Pancreas (tissue), 10 donors: ENCODE results near the gene GPANK1. TPM values are rescaled to one million over a fixed set of nuclear protein-coding genes. Genes with fewer than 3 reads are reported as not detected.

Source experiments
- ATAC-seq, 4 donors: fragments of 200-7000 bp; cut with Tn5 transposase; one replicate each; pipeline versions ENCODE4 v1.8.0 to v1.9.1; 2020; ENCODE audit warnings: mild to moderate bottlenecking in 4 of 4, moderate library complexity in 4 of 4
- DNase-seq, 6 donors: peaks; one replicate each; pipeline ENCODE4 v3.0.0-alpha.2; 2020
- FAIRE-seq: peaks from 2 replicates; lab custom pipeline; 2012; peaks lifted over from hg19 to GRCh38; lab: Jason Lieb, UNC
- H3K27ac ChIP-seq, 4 donors: fragments of 200-600 bp; sonication (generic); 1 replicate in 3 of 4; 2 replicates in 1 of 4; pipeline versions ENCODE4 v1.5.0 to v1.8.0; 2020
- H3K27me3 ChIP-seq, 4 donors: fragments of 200-600 bp; one replicate each; pipeline ENCODE4 v1.8.0; 2021
- H3K36me3 ChIP-seq, 3 donors: fragments of 200-600 bp; sonication (generic) in 1 of 3; one replicate each; pipeline versions ENCODE4 v1.5.0 to v1.8.0; 2020 to 2021
- H3K4me1 ChIP-seq, 3 donors: fragments of 200-600 bp; one replicate each; pipeline ENCODE4 v1.8.0; 2021
- H3K4me3 ChIP-seq, 4 donors: fragments of 200-600 bp; sonication (generic) in 2 of 4; one replicate each; pipeline versions ENCODE4 v1.5.0 to v1.8.0; 2020 to 2021
- H3K9me3 ChIP-seq, 4 donors: fragments of 200-600 bp; one replicate each; pipeline ENCODE4 v1.8.0; 2021
- WGBS, 2 donors: extraction: QIAGEN DNeasy Blood & Tissue Kit; methylation state at CpG; one replicate each; pipeline ENCODE4 v1.1.7; 2013; 5-methylcytosine and 5-hydroxymethylcytosine counted together
- intact Hi-C, 3 donors: fragments of 100-400 bp; cut with DNase I; formaldehyde crosslinking; loops; one replicate each; pipeline versions ENCODE4 v1.11.1 to v1.14.2; 2022
- polyA plus RNA-seq, 2 donors: library from polyadenylated mRNA; stranded (reverse); fragments of 200-250 nt; gene quantifications; one replicate each; pipeline ENCODE4 v1.2.3, GENCODE V29; 2013
- total RNA-seq, 6 donors: library from RNA; stranded (reverse); fragmentation: NEBNext Ultra II Directional in 4 of 6; extraction: Animal tissue kit (Norgen Biotek cat#: 25700) in 4 of 6; gene quantifications; one replicate each; pipeline versions ENCODE4 v1.2.1 to v1.2.4, GENCODE V29; 2021 to 2023
- TF ChIP-seq, protein P1 (sequence below), 4 donors: fragments of 200-600 bp; sonication (generic) in 3 of 4; IDR thresholded peaks; one replicate each; pipeline versions ENCODE4 v1.5.0 to v1.8.0; 2021; ENCODE audit warnings: antibody characterized with exemption in 4 of 4
- donor health status: healthy with polysubstance abuse.
- donor health status: DM: no; HTN: no; CAD: no; lungs with moderate emphysema.
- donor health status: DM: no; HTN: no; CAD: no.
- donor health status: control.
- donor health status: control.
- donor health status: Bipolar disorder and iron deficiency.
- donor health status: DM: yes; HTN: yes; CAD: no.
- donor health status: DM: no; HTN: no; CAD: no.
- donor health status: DM: no; HTN: no; CAD: no.
- donor health status: DM: yes; HTN: yes; CAD: no.

The GPANK1 gene
- total RNA-seq (1 to 10 TPM; 5.5 to 9.5 (median 6.1) TPM), polyA plus RNA-seq (10 to 100 TPM; 11.2 to 11.6 TPM)

DNA sequence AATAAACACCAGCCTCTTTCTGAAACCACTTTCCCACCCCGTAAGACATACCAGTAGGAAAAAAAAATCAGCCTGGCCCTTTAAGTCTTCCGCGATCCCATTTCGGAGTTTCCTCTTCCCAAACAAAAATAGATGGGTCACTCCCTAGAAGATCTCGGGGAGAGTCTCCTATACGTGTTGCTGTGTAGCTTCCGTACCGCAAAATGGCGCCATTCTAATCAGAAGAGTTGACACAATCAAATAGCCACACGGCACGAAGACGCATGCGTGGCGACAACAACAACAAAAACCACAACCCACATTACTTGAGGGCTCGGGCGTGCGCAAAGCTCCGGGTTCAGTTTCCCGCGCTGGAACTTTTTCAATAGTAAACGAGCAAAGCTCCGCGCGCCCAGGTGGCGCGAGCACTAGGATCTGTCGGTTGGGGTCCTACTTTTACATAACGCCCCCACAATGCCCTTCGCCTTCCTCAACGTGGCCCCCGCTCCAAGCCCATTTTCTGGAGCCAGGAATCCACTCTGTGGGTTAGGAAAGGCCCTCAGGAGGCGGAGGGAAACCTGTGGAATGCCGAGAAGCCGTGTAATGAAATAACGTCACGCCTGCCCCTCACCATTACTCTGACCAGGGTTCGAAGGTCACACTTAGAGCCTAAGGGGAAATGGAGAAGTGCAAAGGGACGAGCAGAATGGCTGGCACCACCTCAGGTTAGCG lies at the start of gene GPANK1:
Gene GPANK1, minus strand, starts transcription at position 208 of the 711 bp plus-strand sequence. CDS start 519 bp downstream, outside the sequence.
- Histone ChIP-seq H3K4me3 (peak within 1 kb of the TSS; percentile 66 to 80 (median 74)), H3K36me3 (peaks cover 0 to 29% (median 14%) of the 10 kb centered on the region in 3 donors), H3K9me3 (no peaks in the 10 kb centered on the region), H3K4me1 (peaks cover 11 to 24% (median 23%) of the 10 kb centered on the region in 3 donors), H3K27me3 (no peaks in the 10 kb centered on the region), H3K27ac (peak within 1 kb of the TSS; percentile 71 to 90 (median 78))
- FAIRE-seq (no peak), DNase-seq (peak; percentile 83 to 93 (median 86)), ATAC-seq (peak; percentile 73 to 83 (median 74))
- TF ChIP-seq, protein P1, sequence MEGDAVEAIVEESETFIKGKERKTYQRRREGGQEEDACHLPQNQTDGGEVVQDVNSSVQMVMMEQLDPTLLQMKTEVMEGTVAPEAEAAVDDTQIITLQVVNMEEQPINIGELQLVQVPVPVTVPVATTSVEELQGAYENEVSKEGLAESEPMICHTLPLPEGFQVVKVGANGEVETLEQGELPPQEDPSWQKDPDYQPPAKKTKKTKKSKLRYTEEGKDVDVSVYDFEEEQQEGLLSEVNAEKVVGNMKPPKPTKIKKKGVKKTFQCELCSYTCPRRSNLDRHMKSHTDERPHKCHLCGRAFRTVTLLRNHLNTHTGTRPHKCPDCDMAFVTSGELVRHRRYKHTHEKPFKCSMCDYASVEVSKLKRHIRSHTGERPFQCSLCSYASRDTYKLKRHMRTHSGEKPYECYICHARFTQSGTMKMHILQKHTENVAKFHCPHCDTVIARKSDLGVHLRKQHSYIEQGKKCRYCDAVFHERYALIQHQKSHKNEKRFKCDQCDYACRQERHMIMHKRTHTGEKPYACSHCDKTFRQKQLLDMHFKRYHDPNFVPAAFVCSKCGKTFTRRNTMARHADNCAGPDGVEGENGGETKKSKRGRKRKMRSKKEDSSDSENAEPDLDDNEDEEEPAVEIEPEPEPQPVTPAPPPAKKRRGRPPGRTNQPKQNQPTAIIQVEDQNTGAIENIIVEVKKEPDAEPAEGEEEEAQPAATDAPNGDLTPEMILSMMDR (IDR thresholded peaks at IDR 0.05), result no peak
- WGBS, 2 donors, result 0 to 1% methylated on average over 39 of the region's 39 CpGs
- intact Hi-C loops, result no loop called here

DNA sequence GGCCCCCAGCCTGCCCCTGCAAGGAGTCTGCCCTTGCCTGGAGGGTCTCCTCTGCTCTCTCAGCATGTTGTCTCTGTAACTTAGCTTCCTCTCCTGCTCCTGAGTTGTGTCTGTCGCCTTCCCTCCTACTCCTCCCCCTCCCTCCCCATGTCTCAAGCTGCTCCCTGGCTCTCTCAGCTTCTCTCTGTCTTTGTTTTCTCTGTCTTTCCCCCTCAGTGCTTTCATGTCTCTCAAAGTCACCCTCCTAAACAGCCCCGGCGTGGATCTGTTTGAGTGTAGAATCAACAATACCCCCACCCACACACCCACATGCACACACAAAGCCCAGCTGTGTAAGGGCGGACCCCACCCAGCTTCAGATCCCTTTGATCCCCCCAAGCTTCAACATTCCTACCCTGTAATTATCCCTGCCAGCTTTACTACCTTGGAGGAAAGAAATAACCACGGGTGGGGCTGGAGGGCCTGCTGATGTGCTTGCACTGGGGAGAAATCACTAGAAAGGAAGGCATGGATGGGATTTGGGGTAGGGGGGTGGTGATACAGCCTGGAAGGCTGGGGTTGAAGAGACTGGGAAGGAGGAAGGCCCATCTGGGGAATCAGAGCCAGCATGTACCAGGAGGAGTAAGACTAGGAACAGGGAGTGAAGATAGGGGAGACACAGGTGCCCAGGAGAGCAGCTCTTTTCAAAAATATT lies 49.3 kb upstream of the GPANK1 start:
- FAIRE-seq (no peak), ATAC-seq (no peak)

DNA sequence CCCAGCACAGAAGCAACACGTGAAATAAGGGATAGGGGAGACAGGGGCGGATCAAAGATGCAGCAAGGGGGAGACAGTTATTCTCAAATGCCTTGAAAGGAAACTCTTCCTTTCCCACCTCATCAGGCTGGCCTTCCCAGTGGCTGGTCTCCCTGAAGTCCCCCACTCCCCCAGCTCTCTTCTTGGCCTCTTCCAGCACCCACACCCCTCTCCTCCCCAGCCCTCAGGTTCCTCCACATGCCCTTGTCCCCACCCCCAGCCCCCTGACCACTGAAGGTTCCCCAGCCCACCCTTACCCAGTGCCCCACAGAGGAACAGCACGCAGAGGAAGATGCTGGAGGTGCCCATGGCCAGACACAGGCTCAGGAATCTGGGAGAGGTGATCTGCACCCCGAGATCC lies 48.7 kb upstream of the GPANK1 start:
- Histone ChIP-seq H3K27me3 (no peaks in the 10 kb centered on the region), H3K4me1 (no peaks in the 10 kb centered on the region), H3K27ac (no peak overlapping the region), H3K4me3 (no peak overlapping the region), H3K36me3 (no peaks in the 10 kb centered on the region), H3K9me3 (no peaks in the 10 kb centered on the region)
- intact Hi-C loops, result no loop called here
- TF ChIP-seq, protein P1 (IDR thresholded peaks at IDR 0.05), result no peak
- ATAC-seq (no peak), DNase-seq (no peak), FAIRE-seq (no peak)
- 72 to 75% methylated on average over 4 of the region's 4 CpGs for WGBS, 2 donors

More for the DNA sequence above, 49.3 kb upstream of the GPANK1 start:
- TF ChIP-seq, protein P1 (IDR thresholded peaks at IDR 0.05), result no peak
- Histone ChIP-seq H3K27me3 (no peaks in the 10 kb centered on the region), H3K27ac (no peak overlapping the region), H3K9me3 (no peaks in the 10 kb centered on the region), H3K4me1 (no peaks in the 10 kb centered on the region), H3K4me3 (no peak overlapping the region), H3K36me3 (no peaks in the 10 kb centered on the region)
- no peak for DNase-seq
- 40 to 50% methylated on average over 5 of the region's 5 CpGs for WGBS, 2 donors
- intact Hi-C loops, result no loop called here

DNA sequence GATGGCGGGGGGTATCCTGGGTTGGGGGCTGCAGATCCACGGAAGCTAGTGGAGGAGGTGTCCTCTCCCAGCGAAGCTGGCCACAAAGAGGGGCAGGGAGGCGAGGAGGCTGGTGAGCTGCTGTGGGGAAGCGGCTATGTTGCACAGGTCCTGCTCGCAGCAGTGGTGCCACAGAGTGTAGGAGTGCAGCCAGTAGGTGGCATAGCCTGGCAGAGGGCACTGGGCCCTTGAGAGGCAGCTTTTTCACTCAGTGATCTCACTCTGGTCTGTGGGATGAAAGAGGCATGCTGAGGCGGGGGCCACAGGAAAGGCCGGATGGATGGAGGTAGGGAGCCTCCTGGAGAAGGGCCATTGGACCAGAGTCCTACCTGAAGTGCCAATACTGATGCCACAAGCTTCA lies 47.5 kb upstream of the GPANK1 start:
- ATAC-seq (peak in 3 of 4 donors; percentile 45 to 72 (median 46)), FAIRE-seq (no peak), DNase-seq (no peak)
- Histone ChIP-seq H3K27ac (no peak overlapping the region), H3K9me3 (no peaks in the 10 kb centered on the region), H3K27me3 (no peaks in the 10 kb centered on the region), H3K4me3 (no peak overlapping the region), H3K36me3 (no peaks in the 10 kb centered on the region), H3K4me1 (no peaks in the 10 kb centered on the region)
- intact Hi-C loops, result no loop called here
- 64 to 69% methylated on average over 8 of the region's 8 CpGs for WGBS, 2 donors
- TF ChIP-seq, protein P1 (IDR thresholded peaks at IDR 0.05), result no peak
